Natural killer cell treated with Interleukin-12 subunit alpha and Interleukin-12 subunit beta and Interleukin-15 and Interleukin-18, amount 100 ng/mL, for 72 hours (primary cell): ENCODE measurements around the gene COX8C. TPM values are rescaled to one million over a fixed set of nuclear protein-coding genes. Genes with fewer than 3 reads are reported as not detected.
"Not testable (repeated sequence)": the region's sequence is repeated elsewhere in the genome, so short reads cannot be mapped to it uniquely, and the experiment has no call there.

Source experiments
- ATAC-seq, 2 donors: fragments of 150-1000 bp; cut with Tn5 transposase in 1 of 2; sonication (Bioruptor Pico), chemical (Tn5 transposase) in 1 of 2; 2 replicates each; pipeline ENCODE4 v1.10.0; 2021
- DNase-seq: peaks from one replicate; pipeline ENCODE4 v3.0.0; 2022; ENCODE audit warnings: low spot score
- H3K27ac Mint-ChIP-seq, 2 donors: 1 replicate in 1 of 2; 2 replicates in 1 of 2; pipeline ENCODE4 v1.8.0; 2022; ENCODE audit warnings: mixed read lengths in 2 of 2, mild to moderate bottlenecking in 1 of 2, moderate library complexity in 1 of 2
- H3K27me3 Mint-ChIP-seq, 2 donors: 1 replicate in 1 of 2; 2 replicates in 1 of 2; pipeline ENCODE4 v1.8.0; 2022; ENCODE audit warnings: mixed read lengths in 2 of 2
- H3K36me3 Mint-ChIP-seq: one replicate; pipeline ENCODE4 v1.8.0; 2022; ENCODE audit warnings: mixed read lengths
- H3K4me1 Mint-ChIP-seq, 2 donors: 1 replicate in 1 of 2; 2 replicates in 1 of 2; pipeline ENCODE4 v1.8.0; 2022; ENCODE audit warnings: low read depth in 2 of 2, mixed read lengths in 2 of 2, mild to moderate bottlenecking in 1 of 2
- H3K4me3 Mint-ChIP-seq: one replicate; pipeline ENCODE4 v1.8.0; 2022; ENCODE audit warnings: mixed read lengths
- H3K9me3 Mint-ChIP-seq: 2 replicates; pipeline ENCODE4 v1.8.0; 2022; ENCODE audit warnings: mixed read lengths
- total RNA-seq, 2 donors: library from RNA; stranded (reverse); gene quantifications; one replicate each; pipeline ENCODE4 v1.2.3, GENCODE V29; 2022

COX8C gene
- total RNA-seq, 2 donors from 2014 or later: not detected

- Mint-ChIP-seq H3K4me3 (peak overlapping the region; percentile 94), H3K9me3 (no peaks in the 10 kb centered on the region), H3K27me3 (no peaks in the 10 kb centered on the region), H3K36me3 (no peaks in the 10 kb centered on the region), H3K27ac (peak overlapping the region; percentile 26 to 70), H3K4me1 (peaks cover 40 to 56% of the 10 kb centered on the region in 2 donors)
- no peak for ATAC-seq
- no peak for DNase-seq
These were observed 16.4 kb upstream of the COX8C start for GRCh38 chr14:93330609-93331000.

DNA sequence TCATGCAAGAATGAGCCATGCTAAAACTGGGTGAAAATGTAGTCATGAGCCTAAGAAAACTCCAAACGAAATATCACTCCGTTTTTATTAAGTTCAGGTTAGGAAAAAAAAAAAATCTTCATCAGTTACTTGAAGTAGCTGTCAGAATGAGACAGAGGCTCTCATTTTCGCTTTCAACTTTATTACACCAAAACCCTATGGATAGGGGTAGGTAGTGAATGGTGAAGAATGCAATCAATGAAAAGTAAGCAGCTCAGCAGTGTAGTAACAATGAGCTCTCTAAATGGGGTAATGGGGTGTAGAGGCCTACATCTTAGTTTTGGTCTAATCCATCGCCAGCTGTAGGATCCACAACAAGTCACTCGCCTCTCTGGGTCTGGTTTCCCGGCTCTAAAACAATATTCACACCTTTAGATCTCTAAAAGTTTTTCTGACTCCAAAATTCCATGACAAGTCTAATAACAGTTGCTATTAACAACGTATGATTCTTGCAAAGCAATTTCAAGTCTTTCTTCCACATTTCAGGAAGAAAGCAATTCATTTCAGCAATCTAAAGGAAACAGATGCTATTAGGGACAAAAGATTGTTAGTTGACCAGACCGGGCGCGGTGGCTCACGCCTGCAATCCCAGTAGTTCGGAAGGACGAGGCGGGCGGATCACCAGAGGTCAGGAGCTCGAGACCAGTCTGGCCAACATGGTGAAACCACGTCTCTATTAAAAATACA is 15.8 kb upstream of the COX8C start:
- DNase-seq (no peak), ATAC-seq (no peak)
- Mint-ChIP-seq H3K36me3 (no peaks in the 10 kb centered on the region), H3K27me3 (no peaks in the 10 kb centered on the region), H3K4me3 (peak overlapping the region; percentile 94), H3K9me3 (no peaks in the 10 kb centered on the region), H3K4me1 (peaks cover 40 to 56% of the 10 kb centered on the region in 2 donors), H3K27ac (peak overlapping the region; percentile 26 to 70)

DNA sequence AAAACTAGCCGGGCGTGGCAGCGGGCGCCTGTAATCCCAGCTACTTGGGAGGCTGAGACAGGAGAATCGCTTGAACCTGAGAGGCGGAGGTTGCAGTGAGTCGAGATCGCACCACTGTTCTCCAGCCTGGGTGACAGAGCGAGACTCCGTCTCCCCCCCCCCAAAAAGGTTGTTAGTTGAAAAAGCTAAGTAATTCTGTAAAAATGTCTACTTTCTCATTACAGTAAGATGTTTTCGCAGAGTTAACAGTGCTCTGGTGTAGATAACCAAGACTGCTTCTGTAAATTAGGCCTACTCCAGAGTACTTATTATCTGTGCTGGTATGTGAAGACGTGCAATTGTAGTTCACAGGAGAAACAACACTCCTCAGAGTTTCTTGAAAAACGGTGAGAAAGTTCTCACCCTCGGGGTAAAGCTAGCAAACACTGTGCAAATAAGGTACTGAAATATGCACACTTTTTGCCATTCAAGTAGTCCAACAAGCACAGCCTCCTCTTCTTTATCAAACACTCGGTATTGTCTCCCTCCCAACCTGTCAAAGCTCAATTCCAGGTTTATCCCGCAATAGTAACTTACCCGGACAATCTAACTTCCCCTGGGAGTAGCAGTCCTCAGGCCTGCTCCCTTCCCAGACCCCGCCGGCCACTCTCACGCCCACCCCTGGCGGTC is 15.1 kb upstream of the COX8C start:
- peaks cover 40 to 56% of the 10 kb centered on the region in 2 donors for H3K4me1 Mint-ChIP-seq
- peak overlapping the region; percentile 94 for H3K4me3 Mint-ChIP-seq
- peak overlapping the region; percentile 26 to 70 for H3K27ac Mint-ChIP-seq
- no peak for ATAC-seq
- no peaks in the 10 kb centered on the region for H3K36me3 Mint-ChIP-seq
- H3K9me3 Mint-ChIP-seq: no peaks in the 10 kb centered on the region
- no peak for DNase-seq
- H3K27me3 Mint-ChIP-seq: no peaks in the 10 kb centered on the region

DNA sequence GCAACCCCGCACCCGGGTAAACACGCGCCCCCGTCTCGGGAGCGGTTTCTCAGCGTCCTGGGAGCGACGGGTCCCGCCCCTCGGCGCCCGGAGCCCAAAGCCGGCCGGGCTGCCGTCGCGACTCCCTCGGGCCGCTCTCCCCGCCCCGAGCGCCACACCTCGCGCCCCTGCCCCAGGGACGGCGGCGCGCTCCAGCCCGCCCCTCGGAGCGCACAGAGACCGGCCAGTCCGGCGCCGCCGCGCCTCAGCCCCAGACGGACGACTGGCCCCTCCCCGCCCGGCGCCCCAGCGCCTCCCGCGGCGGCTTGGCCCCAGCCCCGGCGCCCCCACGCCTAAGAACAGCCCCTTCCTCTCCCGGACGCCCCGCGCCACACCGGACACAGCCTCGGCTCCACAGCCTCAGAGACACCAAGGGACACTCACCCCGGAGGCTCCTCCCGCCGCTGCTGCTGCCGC is 14.6 kb upstream of the COX8C start:
- Mint-ChIP-seq H3K27ac (peak overlapping the region; percentile 89 to 90), H3K4me1 (peaks cover 38 to 54% of the 10 kb centered on the region in 2 donors), H3K4me3 (peak overlapping the region; percentile 94), H3K36me3 (no peaks in the 10 kb centered on the region), H3K9me3 (no peaks in the 10 kb centered on the region), H3K27me3 (no peaks in the 10 kb centered on the region)
- peak; percentile 73 to 75 for ATAC-seq
- peak; percentile 77 for DNase-seq

DNA sequence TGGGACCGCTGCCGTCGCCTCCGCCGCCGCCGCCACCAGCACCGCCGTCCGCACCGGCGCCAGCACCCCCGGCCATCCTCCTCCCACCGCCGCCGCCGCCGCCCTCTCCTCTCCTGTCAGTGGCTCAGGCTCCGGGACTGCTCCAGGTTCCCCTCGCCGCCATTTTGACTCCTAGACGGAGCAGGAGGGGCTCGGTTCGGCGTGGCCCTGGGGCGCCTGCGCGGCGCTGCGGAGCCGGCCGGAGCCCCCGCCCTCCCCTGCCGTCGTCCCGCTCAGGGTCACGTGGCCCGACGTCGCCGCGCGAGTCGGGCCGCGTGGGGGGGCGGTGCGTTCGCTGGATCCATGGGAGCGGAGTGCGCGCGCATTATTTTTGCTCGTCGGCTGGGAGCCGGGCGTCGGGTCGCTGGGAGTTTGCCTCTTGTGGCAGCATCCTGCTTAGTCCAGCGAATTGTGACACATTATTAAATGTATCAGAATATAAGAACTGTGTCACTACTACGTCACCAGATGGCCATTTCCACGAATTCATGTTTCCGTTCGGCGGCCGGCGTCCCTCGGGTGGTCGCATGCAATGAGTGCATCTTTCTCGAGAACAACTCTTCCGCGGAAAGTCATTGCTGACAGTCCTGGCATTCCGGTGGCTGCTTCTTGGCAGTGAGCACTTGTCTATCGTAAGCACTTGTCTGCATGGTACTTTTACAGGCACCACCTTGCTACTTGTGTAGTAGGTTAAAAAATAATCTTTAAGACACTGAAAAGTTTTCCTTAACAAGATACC is 13.9 kb upstream of the COX8C start, which contains the start of gene BTBD7:
Gene BTBD7 (minus strand): TSS at position 184 of the 778 bp plus-strand sequence. CDS start 36,985 bp downstream, outside the sequence.
- H3K27ac Mint-ChIP-seq: peak within 1 kb of the TSS; percentile 89 to 90
- peak; percentile 96 to 98 for ATAC-seq
- peak within 1 kb of the TSS; percentile 94 for H3K4me3 Mint-ChIP-seq
- no peaks in the 10 kb centered on the region for H3K9me3 Mint-ChIP-seq
- H3K27me3 Mint-ChIP-seq: no peaks in the 10 kb centered on the region
- H3K4me1 Mint-ChIP-seq: peaks cover 32 to 48% of the 10 kb centered on the region in 2 donors
- no peaks in the 10 kb centered on the region for H3K36me3 Mint-ChIP-seq
- peak; percentile 97 for DNase-seq

DNA sequence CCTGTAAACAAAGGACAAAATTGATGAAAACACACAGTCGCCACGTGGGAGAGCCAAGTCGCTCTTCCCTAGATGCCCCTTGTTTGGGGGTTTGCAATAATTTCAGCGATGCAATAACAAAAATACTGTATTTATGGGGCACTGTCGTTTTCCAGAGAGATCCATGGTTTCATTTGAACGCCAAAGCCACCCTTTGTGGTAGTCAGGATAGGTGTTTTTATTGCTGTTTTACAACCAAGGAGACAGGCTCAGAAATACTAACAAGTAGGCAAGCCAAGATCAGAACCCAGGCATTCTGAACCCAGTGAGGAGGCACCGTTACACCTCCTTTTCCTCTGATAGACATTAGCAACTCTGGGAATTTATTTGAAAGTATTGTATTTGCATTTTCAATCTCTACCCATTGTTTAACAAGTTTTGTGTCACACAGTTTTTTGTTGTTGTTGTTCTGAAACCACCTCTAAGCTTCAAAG is 13.3 kb upstream of the COX8C start:
- DNase-seq (no peak), ATAC-seq (no peak)
- peaks cover 32 to 44% of the 10 kb centered on the region in 2 donors for H3K4me1 Mint-ChIP-seq
- H3K27me3 Mint-ChIP-seq: no peaks in the 10 kb centered on the region
- H3K4me3 Mint-ChIP-seq: peak overlapping the region; percentile 94
- H3K36me3 Mint-ChIP-seq: no peaks in the 10 kb centered on the region
- no peaks in the 10 kb centered on the region for H3K9me3 Mint-ChIP-seq
- peak overlapping the region; percentile 89 to 90 for H3K27ac Mint-ChIP-seq

DNA sequence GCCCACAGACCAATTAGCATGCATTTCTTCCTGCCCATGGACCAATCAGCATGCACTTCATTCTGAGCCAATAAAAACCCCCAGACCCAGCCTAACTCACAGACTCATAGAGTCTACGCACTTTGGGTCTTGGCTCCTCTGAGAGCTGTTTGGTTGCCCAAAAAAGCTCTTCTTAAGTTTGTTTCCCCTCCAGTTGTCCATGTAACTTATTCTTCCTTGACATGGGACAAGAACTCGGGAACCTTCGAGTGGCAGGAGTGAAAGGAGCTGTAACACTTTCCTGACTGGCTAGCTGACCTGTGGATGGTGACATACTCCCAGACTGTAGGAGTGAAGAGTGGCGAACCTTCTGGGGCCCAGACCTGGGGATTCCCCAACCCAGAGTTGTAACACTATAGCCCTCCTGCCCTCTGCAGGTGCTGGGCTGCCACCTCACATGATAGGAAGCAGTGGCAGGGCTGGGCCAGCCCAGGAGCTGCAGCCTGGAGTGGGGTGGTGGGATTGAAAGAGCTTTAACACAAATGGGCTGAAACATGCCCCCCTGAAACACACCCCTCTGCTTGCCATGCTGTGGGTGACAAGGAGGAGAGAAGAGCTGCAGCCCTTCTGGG is 9.7 kb upstream of the COX8C start:
- DNase-seq (no peak), ATAC-seq (no peak)
- no peak overlapping the region for H3K27ac Mint-ChIP-seq
- H3K4me1 Mint-ChIP-seq: peaks cover 10 to 16% of the 10 kb centered on the region in 2 donors
- peaks cover 4% of the 10 kb centered on the region for H3K36me3 Mint-ChIP-seq
- H3K4me3 Mint-ChIP-seq: no peak overlapping the region
- no peaks in the 10 kb centered on the region for H3K9me3 Mint-ChIP-seq
- H3K27me3 Mint-ChIP-seq: no peaks in the 10 kb centered on the region

- DNase-seq: no peak
- no peak for ATAC-seq
- H3K4me1 Mint-ChIP-seq: peaks cover 10 to 16% of the 10 kb centered on the region in 2 donors
- no peaks in the 10 kb centered on the region for H3K27me3 Mint-ChIP-seq
- H3K27ac Mint-ChIP-seq: no peak overlapping the region
- H3K36me3 Mint-ChIP-seq: peaks cover 4% of the 10 kb centered on the region
- no peak overlapping the region for H3K4me3 Mint-ChIP-seq
- H3K9me3 Mint-ChIP-seq: no peaks in the 10 kb centered on the region
These were observed 9.1 kb upstream of the COX8C start for GRCh38 chr14:93337884-93338283.

GRCh38 chr14:93343266-93343665 is 3.7 kb upstream of the COX8C start:
- Mint-ChIP-seq H3K27me3 (peaks cover 0 to 9% of the 10 kb centered on the region in 2 donors), H3K9me3 (no peaks in the 10 kb centered on the region), H3K36me3 (peaks cover 4% of the 10 kb centered on the region), H3K4me1 (no peaks in the 10 kb centered on the region), H3K4me3 (no peak overlapping the region), H3K27ac (peak overlapping the region in 1 of 2 donors; percentile 1)
- DNase-seq: no peak
- ATAC-seq: no peak

DNA sequence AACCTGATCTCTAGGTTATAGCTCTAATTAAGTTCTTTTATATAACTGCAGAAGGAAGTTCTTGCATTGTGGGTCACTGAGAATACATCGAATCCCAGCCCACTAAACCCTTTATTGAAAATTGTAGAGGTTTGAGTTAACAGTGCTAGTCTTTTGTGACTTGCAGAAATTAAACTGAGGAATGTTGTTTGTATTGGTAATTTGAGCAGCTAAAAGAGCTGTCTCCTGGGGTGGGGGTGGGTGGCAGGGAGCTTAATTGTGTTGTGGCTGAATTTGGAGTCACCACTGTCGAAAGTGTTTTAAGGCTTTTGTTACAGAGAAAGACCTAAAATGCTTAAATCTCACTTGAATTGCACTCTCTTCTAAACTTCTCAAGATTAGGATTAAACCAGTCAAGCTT is 3.2 kb upstream of the COX8C start:
- Mint-ChIP-seq H3K36me3 (peaks cover 4% of the 10 kb centered on the region), H3K9me3 (no peaks in the 10 kb centered on the region), H3K27ac (no peak overlapping the region), H3K4me3 (no peak overlapping the region), H3K27me3 (peaks cover 0 to 10% of the 10 kb centered on the region in 2 donors), H3K4me1 (no peaks in the 10 kb centered on the region)
- no peak for DNase-seq
- no peak for ATAC-seq

GRCh38 chr14:93347850-93348249 is 868 bp downstream of the COX8C start:
- no peaks in the 10 kb centered on the region for H3K36me3 Mint-ChIP-seq
- H3K27me3 Mint-ChIP-seq: peaks cover 0 to 15% of the 10 kb centered on the region in 2 donors
- H3K4me1 Mint-ChIP-seq: no peaks in the 10 kb centered on the region
- DNase-seq (no peak), ATAC-seq (no peak)
- H3K9me3 Mint-ChIP-seq: no peaks in the 10 kb centered on the region
- no peak overlapping the region for H3K4me3 Mint-ChIP-seq
- H3K27ac Mint-ChIP-seq: no peak overlapping the region

- ATAC-seq (no peak), DNase-seq (no peak)
- Mint-ChIP-seq H3K4me3 (no peak overlapping the region), H3K9me3 (no peaks in the 10 kb centered on the region), H3K27ac (no peak overlapping the region), H3K27me3 (peaks cover 1 to 15% of the 10 kb centered on the region in 2 donors), H3K36me3 (no peaks in the 10 kb centered on the region), H3K4me1 (no peaks in the 10 kb centered on the region)
These were observed 1.3 kb downstream of the COX8C start for GRCh38 chr14:93348292-93348691.

DNA sequence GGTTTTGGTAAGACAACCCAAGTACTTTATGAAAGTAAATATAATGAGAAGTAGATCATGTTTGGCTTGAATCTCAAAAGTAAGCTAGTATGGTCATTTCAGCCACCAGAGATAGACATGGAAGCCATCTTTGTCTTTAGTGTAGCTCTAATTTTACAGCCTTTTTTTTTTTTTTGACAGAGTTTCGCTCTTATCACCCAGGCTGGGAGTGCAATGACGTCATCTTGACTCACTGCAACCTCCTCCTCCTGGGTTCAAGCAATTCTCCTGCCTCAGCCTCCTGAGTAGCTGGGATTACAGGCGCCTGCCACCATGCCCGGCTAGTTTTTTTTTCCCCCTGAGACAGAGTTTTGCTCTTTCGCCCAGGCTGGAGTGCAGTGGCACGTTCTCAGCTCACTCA is 7.9 kb downstream of the COX8C start:
- not testable (repeated sequence) for DNase-seq, H3K9me3 Mint-ChIP-seq, ATAC-seq, H3K27ac Mint-ChIP-seq, H3K36me3 Mint-ChIP-seq, H3K4me1 Mint-ChIP-seq, H3K4me3 Mint-ChIP-seq
- peaks cover 16 to 17% of the 10 kb centered on the region in 2 donors for H3K27me3 Mint-ChIP-seq
